Measurements from ENCODE around the gene POP5.

DNA sequence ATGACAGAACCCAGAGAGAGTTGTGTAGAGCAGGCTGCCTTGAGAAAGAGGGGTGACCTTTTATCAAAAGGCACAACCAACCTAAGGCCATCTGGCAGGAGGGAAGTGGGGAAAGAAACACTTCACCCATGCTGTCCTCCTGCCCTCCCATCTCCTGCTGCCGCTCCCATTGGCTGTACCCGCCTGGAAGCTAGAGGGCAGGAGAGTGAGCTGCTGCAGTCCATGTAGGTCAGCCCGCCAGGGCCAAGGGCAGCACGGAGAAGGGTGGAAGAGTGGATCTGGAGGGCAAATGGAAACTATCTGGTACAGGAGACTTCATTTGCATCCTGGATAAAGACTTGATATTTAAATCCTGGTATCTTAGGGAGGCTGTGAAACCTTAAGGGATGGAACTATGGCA lies 47.7 kb upstream of the POP5 start:
- TF ChIP-seq, protein P1, sequence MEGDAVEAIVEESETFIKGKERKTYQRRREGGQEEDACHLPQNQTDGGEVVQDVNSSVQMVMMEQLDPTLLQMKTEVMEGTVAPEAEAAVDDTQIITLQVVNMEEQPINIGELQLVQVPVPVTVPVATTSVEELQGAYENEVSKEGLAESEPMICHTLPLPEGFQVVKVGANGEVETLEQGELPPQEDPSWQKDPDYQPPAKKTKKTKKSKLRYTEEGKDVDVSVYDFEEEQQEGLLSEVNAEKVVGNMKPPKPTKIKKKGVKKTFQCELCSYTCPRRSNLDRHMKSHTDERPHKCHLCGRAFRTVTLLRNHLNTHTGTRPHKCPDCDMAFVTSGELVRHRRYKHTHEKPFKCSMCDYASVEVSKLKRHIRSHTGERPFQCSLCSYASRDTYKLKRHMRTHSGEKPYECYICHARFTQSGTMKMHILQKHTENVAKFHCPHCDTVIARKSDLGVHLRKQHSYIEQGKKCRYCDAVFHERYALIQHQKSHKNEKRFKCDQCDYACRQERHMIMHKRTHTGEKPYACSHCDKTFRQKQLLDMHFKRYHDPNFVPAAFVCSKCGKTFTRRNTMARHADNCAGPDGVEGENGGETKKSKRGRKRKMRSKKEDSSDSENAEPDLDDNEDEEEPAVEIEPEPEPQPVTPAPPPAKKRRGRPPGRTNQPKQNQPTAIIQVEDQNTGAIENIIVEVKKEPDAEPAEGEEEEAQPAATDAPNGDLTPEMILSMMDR (IDR thresholded peaks at IDR 0.05), result no peak
- TF ChIP-seq POLR2A (IDR thresholded peaks at IDR 0.05) (no peak), POLR2AphosphoS5 (IDR thresholded peaks at IDR 0.05) (no peak), EP300 (IDR thresholded peaks at IDR 0.05) (no peak)
